Lower leg skin (tissue), 4 donors: ENCODE results near the gene MAPK8. TPM values are rescaled to one million over a fixed set of nuclear protein-coding genes. Genes with fewer than 3 reads are reported as not detected.

Experiments
- DNase-seq, 2 donors: peaks; one replicate each; pipeline ENCODE4 v3.0.0-alpha.2; 2019; ENCODE audit warnings: low spot score in 2 of 2
- H3K4me3 ChIP-seq: fragments of 200-600 bp; sonication (generic); 2 replicates; pipeline ENCODE4 v1.5.1; 2017; ENCODE audit warnings: mild to moderate bottlenecking, low read depth; ENCODE audit not compliant: poor library complexity, severe bottlenecking
- POLR2A ChIP-seq, 2 donors: fragments of 450-650 bp; IDR thresholded peaks; one replicate each; pipeline ENCODE4 v1.6.1; 2016 to 2017; ENCODE audit warnings: antibody characterized with exemption in 2 of 2, mild to moderate bottlenecking in 1 of 2, moderate library complexity in 1 of 2
- WGBS, 2 donors: methylation state at CpG; one replicate each; pipeline ENCODE4 v1.1.5; 2018; 5-methylcytosine and 5-hydroxymethylcytosine counted together
- intact Hi-C: fragments of 100-400 bp; cut with DNase I; formaldehyde crosslinking; loops from one replicate; pipeline ENCODE4 v1.15.0; 2023; ENCODE audit warnings: low total_unique reads
- total RNA-seq, 4 donors: library from RNA; depleted of rRNA; stranded (reverse); fragments of >200 nt; gene quantifications; one replicate each; pipeline ENCODE4 v1.1.0, GENCODE V29; 2016
- TF ChIP-seq, protein P1 (sequence below), 3 donors: fragments of 450-650 bp; IDR thresholded peaks; one replicate each; pipeline ENCODE4 v1.5.1; 2016; ENCODE audit warnings: antibody characterized with exemption in 3 of 3, mild to moderate bottlenecking in 3 of 3, moderate library complexity in 2 of 3

MAPK8 gene
- total RNA-seq, 4 donors from 2014 or later = 26.7 to 58.6 (median 44.0) TPM

DNA sequence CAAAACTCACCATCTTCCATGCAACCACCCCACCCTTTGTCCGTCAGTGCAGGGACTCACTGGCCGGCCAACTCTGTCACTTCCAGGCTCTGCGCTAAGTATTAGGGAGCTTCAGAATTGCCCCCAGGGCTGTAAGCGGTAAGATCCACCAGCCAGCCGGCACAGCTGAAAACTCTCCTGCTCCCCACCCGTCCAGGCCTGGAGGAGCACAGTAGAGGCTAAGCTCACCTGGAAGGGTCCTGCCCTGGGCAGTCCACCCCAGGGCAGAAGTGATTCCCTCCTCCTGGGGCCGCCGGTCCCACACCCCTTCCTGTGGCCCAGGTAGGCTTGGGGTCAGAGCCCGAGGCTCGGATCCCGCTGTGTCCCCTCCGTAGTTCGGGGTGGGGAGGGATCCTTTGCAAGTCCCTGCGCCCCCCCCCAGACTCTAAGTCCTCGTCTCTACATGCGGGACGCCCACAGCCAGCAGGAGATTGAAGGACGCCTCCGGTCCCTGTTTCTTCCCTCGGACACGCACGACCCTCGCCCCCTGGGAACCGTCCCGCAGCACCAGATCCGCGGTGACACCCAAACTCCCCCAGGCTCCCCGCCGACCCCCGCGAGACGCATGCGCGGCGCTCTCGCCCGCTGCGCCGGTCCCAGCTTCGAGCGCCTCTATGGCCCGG, 159.5 kb downstream of the MAPK8 start:
- H3K4me3 ChIP-seq = no peak overlapping the region
- peak in 1 of 2 donors; percentile 82 for DNase-seq
- intact Hi-C loops = loop anchor here (5.0 kb wide), 1 partner anchor 506 kb away; no protein-coding TSS in a partner anchor
- TF ChIP-seq, protein P1, sequence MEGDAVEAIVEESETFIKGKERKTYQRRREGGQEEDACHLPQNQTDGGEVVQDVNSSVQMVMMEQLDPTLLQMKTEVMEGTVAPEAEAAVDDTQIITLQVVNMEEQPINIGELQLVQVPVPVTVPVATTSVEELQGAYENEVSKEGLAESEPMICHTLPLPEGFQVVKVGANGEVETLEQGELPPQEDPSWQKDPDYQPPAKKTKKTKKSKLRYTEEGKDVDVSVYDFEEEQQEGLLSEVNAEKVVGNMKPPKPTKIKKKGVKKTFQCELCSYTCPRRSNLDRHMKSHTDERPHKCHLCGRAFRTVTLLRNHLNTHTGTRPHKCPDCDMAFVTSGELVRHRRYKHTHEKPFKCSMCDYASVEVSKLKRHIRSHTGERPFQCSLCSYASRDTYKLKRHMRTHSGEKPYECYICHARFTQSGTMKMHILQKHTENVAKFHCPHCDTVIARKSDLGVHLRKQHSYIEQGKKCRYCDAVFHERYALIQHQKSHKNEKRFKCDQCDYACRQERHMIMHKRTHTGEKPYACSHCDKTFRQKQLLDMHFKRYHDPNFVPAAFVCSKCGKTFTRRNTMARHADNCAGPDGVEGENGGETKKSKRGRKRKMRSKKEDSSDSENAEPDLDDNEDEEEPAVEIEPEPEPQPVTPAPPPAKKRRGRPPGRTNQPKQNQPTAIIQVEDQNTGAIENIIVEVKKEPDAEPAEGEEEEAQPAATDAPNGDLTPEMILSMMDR (IDR thresholded peaks at IDR 0.05) = no peak
- no peak for TF ChIP-seq POLR2A (IDR thresholded peaks at IDR 0.05)
- WGBS, 2 donors = 23 to 28% methylated on average over 18 to 32 of the region's 42 CpGs

DNA sequence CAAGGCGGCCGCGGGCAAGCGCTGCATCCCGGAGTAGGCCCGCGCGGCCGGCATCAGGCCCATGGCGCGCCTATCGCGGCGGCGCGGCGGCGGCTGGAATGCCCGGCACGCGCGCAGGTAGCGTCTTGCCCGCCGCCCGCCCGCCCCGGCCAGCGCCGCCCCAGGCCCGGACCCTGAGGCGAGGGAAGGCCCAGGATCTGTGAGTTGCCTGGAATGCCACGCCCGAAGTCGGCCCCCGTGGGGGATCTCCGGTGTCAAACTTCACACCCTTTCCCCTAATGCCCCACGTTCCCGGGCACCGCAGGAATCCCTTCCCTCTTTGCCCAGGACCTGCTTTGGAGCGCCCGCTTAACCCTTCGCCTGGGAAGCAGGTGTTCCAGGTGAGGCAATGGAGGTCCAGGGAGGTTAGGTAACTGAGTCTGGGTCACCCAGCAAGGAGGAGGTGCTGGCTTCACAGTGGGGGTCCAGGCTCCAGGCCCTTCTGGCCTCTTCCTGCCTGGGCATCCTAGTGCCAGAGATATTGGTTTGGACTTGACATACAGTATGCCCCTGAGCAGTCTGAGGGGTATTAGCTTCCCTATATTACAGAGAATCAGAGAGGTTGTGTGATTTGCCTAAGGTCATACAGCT, 160.2 kb downstream of the MAPK8 start:
- intact Hi-C loops = loop anchor here (5.0 kb wide), 1 partner anchor 506 kb away; no protein-coding TSS in a partner anchor
- DNase-seq = peak in 1 of 2 donors; percentile 82
- WGBS, 2 donors = 22 to 28% methylated on average over 6 to 19 of the region's 43 CpGs
- no peak for TF ChIP-seq POLR2A (IDR thresholded peaks at IDR 0.05)
- TF ChIP-seq, protein P1 (IDR thresholded peaks at IDR 0.05) = no peak
- no peak overlapping the region for H3K4me3 ChIP-seq

DNA sequence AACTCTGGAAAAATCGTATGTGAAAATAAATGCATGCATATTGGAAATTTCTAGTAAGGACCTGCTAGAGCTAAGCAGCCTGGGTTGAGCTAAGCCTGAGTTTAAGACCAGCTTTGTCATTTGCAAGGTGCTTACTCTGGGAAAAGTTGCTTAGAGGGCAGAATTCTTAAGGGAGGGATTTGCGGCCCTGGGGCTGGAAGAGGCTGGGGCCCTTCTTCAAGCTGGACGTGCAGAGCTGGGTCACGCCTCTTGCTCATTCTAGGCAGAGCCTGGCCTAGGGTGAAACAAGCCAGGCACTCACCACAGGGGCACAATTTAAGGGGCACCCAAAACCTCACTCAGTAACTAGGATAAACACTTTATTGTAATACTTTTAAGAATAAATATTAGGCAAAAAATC, 161.2 kb downstream of the MAPK8 start:
- TF ChIP-seq, protein P1 (IDR thresholded peaks at IDR 0.05) = no peak
- TF ChIP-seq POLR2A (IDR thresholded peaks at IDR 0.05) = no peak
- WGBS, 2 donors = 68 to 78% methylated on average over 4 of the region's 4 CpGs
- peak in 1 of 2 donors; percentile 34 for DNase-seq
- no peak overlapping the region for H3K4me3 ChIP-seq
- intact Hi-C loops = loop anchor here (5.0 kb wide), 1 partner anchor 505 kb away; no protein-coding TSS in a partner anchor

DNA sequence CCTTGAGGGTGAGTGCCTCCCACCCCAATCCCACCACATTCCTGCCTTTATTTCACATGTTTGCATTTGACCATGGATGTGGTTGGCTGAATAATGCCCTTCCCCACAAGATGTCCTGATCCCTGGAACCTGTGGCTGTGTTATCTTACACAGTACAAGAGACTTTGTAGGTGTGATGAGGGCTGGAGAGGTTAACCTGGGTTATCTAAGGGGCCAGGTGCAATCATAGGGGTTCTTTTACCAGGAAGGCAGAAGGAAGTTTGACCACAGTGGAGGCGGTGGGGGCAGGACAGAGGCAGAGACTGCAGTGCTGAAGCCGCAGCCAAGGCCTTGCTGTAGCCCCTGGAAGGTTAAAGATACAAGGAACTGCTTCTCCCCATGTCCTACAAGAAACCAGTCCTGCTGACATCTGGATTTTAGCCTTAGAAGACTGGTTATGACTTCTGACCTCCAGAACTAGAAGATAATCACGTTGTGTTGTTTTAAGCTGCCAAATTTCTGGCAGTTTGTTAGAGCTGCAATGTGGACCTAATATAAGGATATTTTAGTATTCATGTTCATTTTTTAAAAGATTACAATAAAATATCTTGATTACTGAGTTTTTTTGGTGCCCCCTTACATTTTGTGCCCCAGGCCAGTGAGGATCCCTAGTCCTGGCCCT, 161.8 kb downstream of the MAPK8 start:
- TF ChIP-seq POLR2A (IDR thresholded peaks at IDR 0.05) = no peak
- TF ChIP-seq, protein P1 (IDR thresholded peaks at IDR 0.05) = no peak
- no peak overlapping the region for H3K4me3 ChIP-seq
- 71 to 74% methylated on average over 3 of the region's 3 CpGs for WGBS, 2 donors
- intact Hi-C loops = loop anchor here (5.0 kb wide), 1 partner anchor 504 kb away; no protein-coding TSS in a partner anchor
- DNase-seq = peak in 1 of 2 donors; percentile 80

DNA sequence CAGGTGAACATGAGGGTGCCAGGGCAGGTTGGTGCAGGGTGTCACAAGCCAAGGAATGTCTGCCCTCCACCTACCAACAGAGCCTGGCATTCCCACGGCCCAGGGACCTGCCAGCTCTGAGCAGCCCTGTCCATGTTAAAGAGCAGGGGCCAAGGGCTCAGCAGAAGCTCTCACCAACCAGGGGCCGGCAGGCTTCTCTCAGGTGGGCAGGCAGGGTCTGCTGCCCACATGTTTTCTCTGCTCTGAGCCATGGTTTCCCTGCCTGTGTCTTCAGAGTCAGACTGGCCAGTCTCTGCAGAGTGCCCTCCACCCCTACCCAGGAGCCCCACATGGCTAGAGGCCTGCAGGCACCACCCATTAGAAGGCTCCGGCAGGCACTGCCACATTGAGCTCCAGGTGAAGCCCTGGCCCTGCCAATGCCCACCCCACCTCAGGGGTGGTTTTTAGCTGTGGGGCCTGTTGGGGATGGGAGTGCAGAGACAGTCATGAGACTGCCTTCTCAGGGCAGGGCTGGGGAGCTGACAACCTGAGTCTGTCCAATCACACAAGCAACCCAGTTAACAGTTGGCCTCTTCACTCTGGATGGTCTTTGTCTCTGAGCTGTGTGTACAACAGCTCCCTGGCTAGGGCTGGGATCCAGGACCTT, 162.5 kb downstream of the MAPK8 start:
- TF ChIP-seq, protein P1 (IDR thresholded peaks at IDR 0.05) = no peak
- no peak for TF ChIP-seq POLR2A (IDR thresholded peaks at IDR 0.05)
- peak in 1 of 2 donors; percentile 77 for DNase-seq
- intact Hi-C loops = loop anchor here (5.0 kb wide), 1 partner anchor 503 kb away; no protein-coding TSS in a partner anchor
- H3K4me3 ChIP-seq = no peak overlapping the region
- WGBS, 2 donors = 68 to 73% methylated on average over 3 of the region's 3 CpGs
